Activated CD8-positive, alpha-beta memory T cell treated with anti-CD3 and anti-CD28 coated beads for 1 hour (primary cell): Measurements from ENCODE around the gene BET1.
"Not testable (repeated sequence)": the region's sequence is repeated elsewhere in the genome, so short reads cannot be mapped to it uniquely, and the experiment has no call there.

Experiments used
- DNase-seq, 2 donors: peaks; one replicate each; pipeline ENCODE4 v3.0.0-alpha.2; 2020; ENCODE audit warnings: low read depth in 1 of 2; ENCODE audit errors: extremely low read depth in 1 of 2

Gene BET1, protein sequence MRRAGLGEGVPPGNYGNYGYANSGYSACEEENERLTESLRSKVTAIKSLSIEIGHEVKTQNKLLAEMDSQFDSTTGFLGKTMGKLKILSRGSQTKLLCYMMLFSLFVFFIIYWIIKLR

DNA sequence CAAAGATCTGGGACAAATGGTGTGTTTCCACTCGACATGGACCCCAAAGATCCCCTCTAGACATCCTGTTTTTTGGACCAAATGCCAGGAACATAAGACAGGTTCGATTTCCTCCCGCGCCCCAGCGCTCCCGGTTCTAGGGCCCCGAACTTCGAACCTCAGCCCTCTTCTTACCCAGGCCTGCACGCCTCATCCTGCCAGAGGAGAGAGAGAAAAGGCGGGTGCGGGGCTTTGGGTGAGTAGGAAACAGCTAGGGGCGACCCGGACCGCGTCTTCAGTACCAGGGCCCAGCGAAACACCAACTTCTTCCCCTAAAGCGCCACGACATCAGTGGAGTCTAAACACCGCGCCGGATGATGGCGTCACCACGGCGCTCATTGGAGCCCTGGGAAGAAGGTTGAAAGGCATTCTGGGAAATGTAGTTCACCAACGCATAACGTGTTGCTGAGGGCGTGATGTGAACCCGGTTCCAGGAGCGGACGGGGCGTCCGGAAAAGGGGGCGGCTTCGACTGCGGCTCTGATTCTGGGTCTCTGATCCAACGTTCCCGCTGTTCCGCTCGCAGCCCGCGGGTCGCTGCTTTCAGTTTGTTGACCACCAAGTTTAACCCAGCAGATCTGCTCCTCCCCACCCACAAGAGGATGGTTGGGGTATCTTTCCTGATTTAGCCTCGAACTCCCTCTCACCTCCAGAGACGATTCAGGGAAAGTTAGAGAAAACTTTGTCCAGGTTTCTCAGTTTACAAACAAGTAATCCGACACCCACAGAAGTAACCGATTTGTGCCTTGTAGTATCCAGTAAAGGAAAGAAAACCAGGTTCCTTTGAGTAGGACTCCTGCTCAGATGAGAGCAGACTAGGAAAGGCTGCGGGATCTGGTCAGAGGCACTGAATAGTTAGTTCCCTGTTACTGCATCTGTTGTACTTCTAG is at the start of gene BET1:
Gene BET1 (minus strand): TSS at position 332 of the 928 bp plus-strand sequence. CDS start 139 bp downstream, at position 193.
- DNase-seq: peak; percentile 84 to 91

DNA sequence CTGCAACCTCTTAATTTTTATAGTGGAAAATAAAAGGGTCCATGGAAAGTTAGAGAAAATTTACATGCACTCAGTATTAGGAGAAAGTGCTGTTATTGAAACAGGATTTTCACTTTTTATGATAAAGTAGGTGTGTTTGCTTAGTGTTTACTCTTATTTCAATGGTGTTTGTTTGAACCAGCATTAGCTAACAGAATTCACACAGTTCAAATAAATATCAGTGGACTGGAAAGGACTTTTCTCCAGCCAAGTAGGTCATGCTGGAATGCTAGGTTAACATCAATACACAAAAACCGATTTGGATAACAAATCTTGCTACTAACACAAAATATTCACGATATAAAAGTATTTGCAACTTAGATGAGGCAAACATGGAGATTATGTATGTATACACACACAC is 49.4 kb upstream of the BET1 start:
- no peak for DNase-seq

DNA sequence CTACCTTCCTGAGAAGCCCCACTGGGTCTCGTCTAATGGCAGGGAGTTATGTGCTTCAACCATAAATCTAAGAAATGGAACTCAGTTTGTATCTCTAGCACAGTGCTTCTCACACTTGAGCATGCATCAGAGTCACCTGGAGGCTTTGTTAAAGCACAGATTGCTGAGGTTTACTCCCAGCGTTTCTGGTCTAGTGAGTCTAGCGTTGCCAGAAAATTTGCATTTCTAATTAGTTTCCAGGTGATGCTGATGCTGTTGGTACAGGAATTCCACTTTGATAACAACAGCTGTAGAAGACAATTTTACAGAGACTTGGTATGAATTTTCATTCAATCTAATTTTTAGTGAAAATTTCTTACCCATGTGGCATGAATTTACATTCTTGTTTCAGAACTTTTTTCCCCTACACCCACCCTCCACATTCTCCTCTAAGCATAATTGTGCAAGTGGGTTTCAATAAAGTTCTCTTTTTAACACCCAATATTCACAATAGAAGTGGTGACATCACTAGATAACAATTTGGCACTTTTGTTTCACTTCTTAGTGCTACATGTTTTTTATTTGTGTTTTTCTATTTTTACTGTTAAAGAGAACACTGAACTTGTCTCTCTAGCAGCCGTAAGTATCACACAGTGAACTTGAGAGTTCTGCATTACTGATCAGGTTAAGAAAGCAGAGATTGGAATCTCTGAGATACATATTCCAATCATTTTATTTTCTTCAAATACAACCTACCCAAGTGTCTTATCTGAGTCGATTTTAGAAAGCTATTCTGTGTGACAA is 48.4 kb upstream of the BET1 start:
- no peak for DNase-seq

DNA sequence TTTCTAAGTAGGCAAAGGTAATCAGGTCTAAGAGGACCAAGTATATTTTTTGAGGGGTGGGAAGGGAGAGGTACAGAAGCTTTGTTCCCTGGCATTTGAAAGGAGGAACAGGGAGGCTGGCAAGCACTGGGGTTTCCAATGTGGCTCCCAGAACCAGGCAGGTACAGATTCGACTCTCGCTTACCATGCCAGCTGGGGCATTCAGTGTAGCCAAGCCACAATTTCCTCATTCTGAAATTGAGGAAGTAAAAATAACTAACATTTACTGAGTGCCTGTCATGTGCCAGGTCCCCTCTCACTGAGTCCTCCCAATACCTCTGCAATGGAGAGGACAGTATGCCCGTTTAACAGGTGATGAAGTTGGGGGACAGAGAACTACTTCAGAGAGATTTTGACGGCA is 45.9 kb upstream of the BET1 start:
- DNase-seq: no peak

DNA sequence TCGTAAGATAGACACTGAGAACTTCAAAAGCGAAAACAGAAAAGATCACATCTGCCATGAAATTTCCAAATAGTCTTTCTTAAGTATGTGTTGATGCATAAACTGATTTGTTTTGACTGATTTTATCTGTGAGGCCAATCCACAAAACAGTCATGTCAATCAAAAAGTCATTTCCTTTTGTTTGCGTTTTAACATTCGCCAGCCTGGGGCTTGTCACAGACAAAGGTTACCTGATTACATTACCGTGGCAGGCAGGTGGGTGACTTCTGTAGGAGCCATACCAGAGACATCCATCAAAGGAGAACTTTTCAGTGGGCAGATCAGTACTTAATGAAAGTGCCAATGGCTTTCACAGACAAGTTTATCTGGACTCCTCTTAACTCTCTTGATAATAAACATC is 45.5 kb upstream of the BET1 start:
- DNase-seq: no peak

DNA sequence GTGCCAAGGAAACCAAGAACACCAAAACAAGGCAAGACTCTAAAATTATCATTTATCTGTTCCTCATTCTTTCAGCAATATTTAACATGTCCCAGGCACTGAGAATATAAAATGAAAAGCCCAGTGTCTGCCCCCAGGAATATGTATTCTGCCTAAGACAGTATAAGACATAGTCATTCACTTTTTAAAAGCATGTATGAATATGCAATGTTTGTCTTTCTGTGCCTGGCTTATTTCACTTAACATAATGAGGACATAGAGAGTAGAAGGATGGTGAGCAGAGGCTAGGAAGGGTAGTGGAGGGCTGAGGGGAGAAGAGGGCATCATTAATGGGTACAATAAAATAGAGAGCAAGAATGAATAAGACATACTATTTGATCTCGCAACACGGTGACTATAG is 44.6 kb upstream of the BET1 start:
- DNase-seq: no peak

DNA sequence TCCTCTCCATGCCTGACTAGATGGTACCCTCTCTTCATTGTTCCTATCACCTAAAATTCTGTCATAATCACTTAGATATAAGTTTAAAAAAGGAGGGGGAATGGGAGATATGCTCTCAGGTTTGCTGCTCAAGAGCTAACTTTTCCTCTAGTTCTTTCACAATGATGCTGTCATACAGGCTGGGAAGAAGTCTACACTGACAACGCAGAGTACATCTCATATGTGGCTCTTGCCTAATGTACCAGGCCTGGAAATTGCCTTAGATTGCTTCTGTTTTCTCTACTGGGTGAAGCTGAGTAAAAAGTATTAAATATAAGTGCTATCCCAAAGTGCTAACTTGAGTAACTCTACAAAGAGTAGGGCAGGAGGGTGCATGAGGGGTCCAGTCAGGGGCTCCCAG is 43.8 kb upstream of the BET1 start:
- no peak for DNase-seq

DNA sequence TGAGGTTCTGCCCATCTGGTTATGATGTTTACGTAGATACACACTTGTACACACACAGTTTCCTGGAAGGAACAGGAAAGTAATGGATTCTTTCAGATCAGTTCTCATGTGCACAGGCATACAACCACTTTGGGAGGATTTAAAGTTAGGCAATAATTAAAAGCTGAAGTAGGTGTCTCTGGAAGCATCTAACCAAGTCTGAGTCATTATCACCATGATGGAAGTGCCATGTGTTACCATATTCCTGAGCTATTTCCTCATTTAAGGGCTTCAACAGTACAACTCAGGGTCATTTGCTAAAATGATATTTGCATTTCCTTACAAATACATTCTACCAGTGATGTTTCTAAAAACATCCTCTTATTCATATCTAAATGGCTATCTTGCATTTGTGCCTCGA is 41.4 kb upstream of the BET1 start:
- DNase-seq: no peak

DNA sequence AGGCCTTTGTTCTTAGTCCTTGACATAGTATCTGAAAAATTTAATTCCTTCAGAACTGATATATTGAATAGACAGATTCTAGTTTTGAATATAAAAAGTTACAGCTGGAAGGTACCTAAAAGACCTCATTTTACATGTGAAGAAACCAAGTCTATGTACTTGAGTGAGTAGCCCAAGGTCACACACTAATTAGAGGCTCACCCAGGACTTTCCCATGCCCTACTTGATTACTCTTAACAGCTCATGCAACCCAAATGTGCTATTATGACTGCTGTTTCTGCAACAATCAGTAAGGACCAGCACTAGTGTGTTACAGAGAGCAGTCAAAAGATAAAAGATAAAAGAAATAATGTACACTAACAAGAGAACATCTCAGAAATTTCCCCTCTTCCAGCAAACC is 40.7 kb upstream of the BET1 start:
- DNase-seq: no peak

DNA sequence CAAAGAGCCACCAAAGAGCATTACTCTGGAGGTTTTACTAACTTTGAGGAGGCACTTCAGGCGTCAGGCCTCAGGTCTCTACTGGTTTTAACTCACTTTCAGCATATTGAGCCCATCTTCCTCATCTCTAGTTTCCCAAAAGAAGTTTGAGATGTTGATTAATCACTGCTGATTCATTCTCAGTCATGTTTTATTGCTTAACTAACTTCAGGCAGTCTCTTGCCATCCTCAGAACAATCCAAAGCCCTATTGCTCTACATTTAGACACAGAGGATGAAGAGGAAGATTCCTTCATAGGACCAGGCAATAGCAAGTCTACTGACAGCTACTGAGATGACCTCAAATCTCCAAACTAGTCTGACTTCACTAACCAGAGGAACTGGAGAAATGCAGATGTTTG is 39.1 kb upstream of the BET1 start:
- DNase-seq: no peak

DNA sequence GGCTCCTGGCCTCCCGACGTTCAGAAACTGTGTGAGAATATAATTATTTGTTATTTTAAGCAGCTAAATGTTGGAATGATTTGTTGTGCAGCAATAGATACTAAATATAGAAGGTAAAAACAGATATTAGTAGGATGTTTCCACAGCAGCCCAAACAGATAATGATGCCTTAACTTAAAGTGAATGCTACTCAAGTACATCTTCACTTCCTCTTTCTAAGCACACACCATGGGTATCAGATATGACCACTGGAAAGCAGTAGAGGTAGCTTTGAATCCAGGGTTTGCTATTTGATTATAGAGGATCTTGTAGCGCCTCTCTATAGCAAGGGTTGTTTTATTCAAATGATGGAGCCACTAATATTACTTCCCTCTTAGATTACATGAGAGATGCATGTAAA is 38.2 kb upstream of the BET1 start:
- no peak for DNase-seq

DNA sequence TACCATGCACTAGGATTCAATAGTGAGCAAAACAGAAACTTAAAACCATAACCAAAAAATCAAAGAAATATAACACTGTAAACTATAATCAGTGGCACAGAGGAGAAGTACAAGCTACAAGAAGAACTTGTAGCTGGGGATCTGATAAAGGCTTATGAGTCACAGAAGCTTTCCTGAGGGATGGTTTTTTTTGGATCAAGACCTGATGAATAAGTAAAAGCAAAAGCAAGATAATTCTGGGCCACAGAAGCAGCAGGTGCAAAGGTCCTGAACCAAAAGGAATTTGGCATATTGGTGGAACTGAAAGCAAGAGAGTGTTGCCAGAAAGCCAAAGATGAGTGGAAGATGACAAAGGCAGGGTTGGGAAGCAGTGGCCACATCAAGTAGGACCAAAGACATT is 37.4 kb upstream of the BET1 start:
- DNase-seq: no peak

DNA sequence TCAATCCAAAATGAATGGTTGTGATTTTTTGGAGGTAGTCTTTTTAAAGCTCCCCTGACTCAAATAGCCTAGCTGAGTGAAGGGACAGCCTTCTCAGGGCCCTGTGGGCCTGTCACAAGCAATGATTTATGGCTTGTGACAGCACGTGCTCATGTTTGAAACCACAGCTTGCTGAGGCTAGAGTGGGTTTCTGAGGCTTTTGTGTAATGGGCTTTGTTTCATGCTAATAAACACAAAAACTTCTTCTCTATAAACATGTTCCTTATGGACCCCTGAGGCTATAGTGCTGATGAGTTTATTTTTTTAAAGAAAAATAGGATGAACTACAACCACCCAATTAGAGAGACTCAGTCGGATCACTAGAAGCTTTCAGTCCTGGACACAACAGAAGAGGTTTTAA is 36.1 kb upstream of the BET1 start:
- no peak for DNase-seq

DNA sequence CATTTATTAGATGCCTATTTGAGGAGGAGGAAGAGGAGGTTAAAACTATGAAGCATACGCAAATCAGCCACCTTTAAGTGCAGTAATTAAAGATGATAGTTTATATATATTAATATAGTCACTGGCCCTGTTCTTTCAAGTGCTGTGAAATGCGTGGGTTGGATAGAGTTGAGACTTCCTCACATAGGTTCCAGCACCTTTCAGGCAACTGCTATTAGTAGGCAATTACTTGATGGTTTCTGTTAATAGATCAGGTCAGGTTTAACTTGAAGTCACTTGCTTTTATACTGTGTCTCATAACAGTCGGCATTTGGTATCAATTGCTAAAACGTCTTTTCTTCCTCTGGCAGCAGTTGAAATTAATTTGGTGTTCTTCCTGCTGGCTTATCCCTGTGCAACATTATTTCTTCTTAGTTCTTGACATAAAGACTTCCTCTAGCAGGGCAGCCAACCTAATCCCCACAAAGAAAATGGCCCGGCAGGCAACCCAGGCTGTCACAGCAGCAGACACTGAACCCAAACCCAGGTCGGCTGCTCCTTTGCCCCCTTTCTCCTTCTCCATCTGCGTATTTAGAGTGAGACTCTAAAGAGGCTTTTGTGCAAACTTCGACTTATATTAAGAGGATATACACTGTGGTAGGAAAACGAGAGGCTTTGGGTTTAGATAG is 35.3 kb upstream of the BET1 start:
- DNase-seq: no peak

DNA sequence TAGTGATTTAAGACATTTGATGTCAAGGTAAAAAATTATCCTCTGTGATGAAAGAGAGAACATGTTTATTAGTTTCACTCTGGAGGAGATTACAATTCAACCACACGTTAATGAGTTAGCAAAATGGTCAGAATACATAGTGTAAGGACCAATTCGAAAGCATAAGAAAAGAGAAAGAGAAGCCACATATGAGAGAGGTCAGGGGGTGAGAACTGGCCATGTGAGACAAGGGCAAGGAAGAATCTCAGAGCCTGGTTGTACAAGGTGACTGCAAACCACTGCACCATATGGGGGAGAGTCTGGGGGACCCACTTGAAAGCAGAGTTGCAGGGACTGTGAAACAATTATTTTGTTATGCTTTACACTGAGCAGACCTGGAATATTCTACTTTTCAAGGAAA is 27.7 kb upstream of the BET1 start:
- no peak for DNase-seq

DNA sequence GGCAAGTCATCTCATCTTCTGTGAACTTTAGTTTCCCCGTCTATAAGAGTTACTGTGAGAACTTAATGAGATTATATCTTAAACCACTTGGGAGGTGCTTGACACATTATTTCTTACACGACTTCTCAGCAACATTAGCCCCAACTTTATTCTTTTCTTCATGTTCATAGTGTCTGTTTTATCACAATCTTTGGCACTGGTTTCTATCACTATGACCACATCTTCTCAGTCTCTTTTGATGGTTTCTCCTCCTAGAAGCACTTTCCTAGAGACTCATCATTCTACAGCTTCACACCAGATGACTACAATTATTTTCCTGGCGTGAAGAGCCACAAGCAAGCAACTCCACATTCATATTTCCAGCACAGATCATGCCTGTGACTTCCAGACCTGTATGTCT is 26.5 kb upstream of the BET1 start:
- DNase-seq: no peak

DNA sequence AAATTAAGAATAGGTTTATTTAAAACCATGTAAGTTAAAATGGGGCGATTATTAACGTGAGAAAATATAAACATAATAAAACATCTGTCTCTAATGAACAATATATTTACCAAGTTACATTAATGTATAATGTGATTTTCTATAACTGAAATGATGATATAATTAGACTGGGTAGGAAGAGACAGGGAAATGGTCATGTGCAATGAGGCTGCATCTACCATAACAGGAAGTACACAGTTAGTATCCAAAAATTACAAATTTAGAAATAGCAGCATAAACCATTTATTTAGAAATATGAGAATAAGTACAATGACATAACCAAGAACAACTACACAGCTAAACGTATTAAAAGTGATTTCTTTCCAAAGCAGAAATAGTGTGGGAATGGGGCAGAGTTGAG is 25.8 kb upstream of the BET1 start:
- no peak for DNase-seq

DNA sequence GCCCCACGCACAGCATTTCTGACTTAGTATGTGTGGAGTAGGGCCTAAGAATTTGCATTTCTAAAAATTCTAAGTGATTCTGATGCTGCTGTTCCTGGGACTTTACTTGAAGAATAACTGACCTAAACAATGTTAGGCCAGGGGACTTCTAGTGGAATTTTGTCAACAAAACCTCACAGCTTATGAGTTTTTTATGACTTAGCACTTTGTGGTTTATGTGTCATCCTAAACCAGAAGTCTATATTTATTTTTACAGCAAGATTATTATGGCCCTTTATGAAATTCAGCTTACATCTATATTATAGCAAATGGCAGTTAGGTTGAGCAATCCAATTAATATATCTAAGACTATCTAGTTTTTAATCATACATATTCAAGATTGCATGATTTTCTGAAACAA is 24.6 kb upstream of the BET1 start:
- DNase-seq: no peak

DNA sequence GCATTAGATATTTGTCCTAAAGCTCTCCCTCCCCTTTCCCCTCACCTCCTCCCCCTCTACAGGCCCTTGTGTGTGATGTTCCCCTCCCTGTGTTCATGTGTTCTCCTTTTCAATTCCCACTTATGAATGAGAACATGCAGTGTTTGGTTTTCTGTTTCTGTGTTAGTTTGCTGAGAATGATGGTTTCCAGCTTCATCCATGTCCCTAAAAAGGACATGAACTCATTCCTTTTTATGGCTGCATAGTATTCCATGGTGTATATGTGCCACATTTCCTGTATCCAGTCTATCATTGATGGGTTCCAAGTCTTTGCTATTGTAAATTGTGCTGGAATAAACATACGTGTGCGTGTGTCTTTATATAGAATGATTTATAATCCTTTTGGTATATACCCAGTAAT is 22.5 kb upstream of the BET1 start:
- DNase-seq: not testable (repeated sequence)

DNA sequence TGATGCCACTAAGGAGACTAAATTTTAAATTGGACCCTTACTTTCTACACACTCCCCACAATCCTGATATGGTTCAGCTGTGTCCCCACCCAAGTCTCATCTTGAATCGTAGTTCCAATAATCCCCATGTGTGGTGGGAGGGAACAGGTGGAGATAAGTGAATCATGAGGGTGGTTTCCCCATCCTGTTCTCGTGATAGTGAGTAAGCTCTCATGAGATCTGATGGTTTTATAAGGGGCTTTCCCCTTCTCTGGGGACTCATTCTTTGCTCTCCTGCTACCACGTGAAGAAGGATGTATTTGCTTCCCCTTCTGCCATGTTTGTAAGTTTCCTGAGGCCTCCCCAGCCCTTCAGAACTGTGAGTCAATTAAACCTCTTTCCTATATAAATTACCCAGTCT is 18.4 kb upstream of the BET1 start:
- DNase-seq: no peak

DNA sequence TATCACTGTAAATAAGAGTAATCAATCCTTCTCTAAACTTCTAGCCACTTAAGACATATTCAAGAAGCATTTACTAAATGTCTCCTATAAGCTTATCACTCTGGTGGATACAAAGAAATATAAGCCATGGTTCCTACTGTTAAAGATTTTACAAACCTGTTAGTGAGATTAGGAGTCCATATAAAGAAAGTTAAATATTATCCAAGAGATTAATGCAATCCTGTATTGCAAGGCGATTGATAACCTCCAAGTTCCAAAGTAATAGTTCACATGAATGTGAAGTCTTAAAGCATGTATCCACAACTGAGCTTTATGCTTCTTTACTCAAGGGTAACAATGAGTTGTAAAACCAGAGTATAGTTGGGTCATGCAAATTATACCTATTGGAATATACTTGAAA is 12.6 kb upstream of the BET1 start:
- DNase-seq: no peak
